HG03565 (cell line): ENCODE measurements around the gene GZMM.
"Not testable (repeated sequence)": the region's sequence is repeated elsewhere in the genome, so short reads cannot be mapped to it uniquely, and the experiment has no call there.

Experiments
- ATAC-seq: cut with Tn5 transposase; IDR thresholded peaks from one replicate; pipeline ENCODE4 v1.9.1; 2021; ENCODE audit warnings: mild to moderate bottlenecking, moderate library complexity; ENCODE audit not compliant: unreplicated experiment

The GZMM gene

GRCh38 chr19:580274-580835 is 36.5 kb downstream of the GZMM start:
- no peak for ATAC-seq

DNA sequence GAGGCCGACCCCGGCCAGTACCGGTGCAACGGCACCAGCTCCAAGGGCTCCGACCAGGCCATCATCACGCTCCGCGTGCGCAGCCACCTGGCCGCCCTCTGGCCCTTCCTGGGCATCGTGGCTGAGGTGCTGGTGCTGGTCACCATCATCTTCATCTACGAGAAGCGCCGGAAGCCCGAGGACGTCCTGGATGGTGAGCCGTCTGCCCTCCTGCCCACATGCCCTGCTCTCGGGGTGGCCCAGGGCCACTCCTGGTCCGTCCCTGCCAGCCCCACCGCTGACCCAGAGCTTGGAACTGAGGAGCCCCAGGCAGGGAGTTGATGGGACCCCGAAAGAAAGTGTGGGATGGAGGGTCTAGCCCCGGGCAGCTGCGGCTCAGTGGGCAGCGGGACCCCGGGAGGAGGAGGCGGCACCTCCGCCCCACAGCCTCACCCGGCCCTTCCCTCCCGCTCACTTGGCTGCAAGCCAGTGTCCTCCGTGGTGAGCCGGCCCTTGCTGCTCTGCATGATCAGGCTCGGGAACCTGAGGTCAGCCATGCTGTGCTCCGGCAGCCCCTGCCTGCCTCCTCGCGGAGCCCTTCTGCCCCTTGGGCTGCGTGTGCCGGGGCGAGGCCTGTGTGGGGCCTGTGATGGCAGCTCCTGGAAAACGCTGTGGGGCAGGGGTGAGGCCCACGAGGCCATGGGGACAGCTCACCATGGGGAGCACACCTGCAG is 37.7 kb downstream of the GZMM start:
- no peak for ATAC-seq

GRCh38 chr19:582497-583197 is 38.8 kb downstream of the GZMM start:
- ATAC-seq: no peak

- ATAC-seq: no peak
Measured at GRCh38 chr19:583198-583967, 39.5 kb downstream of the GZMM start.

DNA sequence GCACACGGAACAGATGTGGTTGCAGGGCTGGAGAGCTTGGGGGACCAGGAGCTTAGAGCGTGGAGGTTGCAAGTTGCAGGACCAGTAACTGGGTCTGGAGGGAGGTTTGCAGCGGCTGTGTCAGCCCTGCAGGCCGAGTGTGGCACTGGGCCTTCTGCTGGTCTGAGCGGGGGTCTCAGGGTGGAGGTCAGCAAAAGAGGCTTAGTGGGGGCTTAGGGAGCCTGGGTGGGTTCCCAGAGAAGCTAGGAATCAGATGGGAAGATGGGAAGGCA is 40.1 kb downstream of the GZMM start:
- no peak for ATAC-seq

GRCh38 chr19:584240-585001 is 40.6 kb downstream of the GZMM start:
- ATAC-seq: no peak

DNA sequence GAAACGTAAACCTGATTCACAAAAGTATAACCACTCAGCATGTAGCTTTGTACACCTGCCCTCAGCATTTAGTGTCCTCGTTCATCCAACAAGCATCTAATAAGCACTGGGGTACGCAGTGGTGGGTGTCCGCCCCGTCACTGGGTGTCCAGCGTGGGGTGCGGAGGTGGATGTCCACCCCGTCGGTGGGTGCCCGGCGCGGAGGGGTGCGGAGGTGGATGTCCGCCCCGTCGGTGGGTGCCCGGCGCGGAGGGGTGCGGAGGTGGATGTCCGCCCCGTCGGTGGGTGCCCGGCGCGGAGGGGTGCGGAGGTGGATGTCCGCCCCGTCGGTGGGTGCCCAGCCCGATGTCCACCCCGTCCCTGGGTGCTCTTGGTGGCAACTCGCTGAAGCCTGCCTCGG is 41.3 kb downstream of the GZMM start:
- not testable (repeated sequence) for ATAC-seq

GRCh38 chr19:585551-586110 is 41.8 kb downstream of the GZMM start:
- ATAC-seq: no peak

DNA sequence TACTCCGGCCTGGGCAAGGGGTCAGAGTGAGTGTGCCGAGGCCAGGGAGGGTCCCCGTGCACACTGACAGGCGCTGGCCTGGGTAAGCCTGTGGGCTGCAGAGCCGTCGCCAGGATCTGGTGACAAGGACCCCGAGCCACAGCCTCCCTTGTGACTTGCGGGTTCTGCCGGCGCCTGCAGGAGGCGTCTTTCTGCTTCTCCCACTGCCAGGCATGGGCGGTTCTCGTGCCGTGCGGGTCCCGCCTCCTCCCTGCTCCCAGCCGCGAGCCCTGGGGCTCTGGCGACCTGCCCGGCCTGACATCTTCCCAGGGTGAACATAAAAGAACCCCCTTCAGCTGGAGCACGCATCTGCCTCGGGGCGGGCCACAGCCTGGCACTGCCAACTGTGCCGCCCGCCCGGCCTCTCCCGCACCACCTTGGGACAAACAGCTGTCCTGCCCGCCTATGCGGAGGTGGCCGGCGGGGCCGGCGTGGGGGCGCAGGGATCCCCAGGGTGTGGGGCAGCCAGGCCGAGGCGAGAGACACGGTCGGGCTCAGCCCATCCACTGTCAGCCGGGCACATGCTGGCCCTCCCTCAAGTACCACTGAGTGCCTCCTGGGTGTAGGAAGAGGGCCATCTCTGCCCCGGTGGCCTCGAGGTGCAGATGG is 44.4 kb downstream of the GZMM start:
- no peak for ATAC-seq

DNA sequence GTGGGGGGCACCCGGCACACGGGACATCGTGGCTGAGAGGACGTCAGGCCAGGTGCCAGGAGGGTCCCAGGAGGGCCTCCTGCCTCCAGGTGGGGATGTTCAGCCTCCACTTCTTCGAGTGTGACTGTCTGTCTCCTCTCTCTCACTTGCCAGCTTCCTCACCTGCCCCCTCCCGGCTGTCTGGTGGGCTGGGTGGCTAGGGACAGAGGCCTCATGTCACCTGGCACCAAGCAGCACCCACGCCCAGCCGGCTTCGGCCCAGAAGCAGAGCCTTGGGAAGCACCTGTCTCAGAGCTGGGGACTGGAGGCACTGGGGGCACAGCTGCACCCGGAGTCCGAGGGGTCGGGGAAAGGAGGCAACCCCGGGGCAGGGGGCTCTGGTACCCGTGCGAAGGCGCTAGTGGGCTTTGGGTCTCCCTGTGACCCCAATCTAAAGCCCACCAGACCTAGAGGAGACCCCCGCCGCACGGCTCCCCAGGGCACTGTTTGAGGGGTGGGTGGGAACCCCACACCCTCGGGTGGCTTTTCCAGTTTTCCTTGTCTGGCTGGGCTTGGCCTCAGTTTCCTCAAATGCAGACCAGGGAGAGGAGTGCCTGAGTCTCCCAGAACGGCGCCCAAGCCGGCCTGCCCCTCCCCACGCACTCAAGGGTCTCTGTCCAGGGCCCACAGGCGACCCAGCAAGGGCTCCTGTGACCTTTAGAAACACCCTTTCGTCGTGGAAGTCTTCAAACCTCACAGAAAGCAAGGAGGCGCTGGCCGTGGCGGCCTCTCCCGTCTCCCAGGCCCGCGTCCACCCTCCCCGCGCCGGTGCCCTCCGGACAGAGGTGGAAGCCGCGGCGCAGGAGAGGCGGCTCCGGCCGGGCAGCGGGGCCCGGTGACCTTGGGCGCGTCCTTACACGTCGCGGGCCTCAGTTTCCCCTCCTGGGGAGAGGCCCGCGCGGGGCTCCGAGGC is 45.2 kb downstream of the GZMM start:
- no peak for ATAC-seq

DNA sequence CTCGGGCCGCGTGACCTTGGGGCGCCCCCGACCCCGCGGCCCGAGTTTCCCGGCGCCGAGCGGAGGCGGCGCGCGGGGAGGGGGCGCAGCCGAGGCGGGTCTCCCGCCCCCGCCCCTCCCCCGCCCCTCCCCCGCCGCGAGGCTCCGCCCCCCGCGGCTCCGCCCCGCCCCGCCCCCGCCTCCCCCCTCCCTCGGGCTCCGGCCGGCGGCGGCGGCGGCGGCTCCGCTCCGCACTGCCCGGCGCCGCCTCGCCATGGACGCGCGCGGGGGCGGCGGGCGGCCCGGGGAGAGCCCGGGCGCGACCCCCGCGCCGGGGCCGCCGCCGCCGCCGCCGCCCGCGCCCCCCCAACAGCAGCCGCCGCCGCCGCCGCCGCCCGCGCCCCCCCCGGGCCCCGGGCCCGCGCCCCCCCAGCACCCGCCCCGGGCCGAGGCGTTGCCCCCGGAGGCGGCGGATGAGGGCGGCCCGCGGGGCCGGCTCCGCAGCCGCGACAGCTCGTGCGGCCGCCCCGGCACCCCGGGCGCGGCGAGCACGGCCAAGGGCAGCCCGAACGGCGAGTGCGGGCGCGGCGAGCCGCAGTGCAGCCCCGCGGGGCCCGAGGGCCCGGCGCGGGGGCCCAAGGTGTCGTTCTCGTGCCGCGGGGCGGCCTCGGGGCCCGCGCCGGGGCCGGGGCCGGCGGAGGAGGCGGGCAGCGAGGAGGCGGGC is 46.0 kb downstream of the GZMM start, which contains the start of gene HCN2:
Gene HCN2 (plus strand): TSS at position 189 of the 703 bp plus-strand sequence. CDS start 65 bp downstream, at position 254.
- ATAC-seq: no peak

DNA sequence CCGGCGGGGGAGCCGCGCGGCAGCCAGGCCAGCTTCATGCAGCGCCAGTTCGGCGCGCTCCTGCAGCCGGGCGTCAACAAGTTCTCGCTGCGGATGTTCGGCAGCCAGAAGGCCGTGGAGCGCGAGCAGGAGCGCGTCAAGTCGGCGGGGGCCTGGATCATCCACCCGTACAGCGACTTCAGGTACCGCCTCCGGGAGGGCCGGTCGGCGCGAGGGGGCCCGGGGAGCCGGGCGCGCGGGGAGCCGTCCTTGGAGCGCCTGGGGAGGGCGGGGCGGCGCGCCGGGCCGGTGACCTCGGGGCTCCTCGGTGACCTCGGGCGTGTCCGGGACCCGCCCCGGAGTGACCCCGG is 46.5 kb downstream of the GZMM start:
- no peak for ATAC-seq

DNA sequence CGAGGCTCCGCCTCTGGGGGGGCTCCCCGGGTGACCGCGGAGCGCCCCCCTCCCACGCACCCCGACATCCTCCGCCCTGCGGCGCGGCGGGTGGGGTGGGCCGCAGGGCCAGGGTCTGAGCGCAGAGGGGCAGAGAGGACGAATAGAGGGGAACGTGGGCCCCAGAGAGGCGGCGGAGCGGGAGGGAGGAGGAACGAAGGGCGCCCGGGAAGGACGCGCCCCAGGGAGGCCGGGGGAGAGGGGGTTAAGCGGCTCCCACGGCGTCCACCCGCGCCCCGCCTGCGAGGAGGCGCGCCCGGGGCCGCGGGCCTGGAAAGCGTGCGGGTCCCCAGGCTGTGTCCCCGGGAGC is 46.9 kb downstream of the GZMM start:
- no peak for ATAC-seq

DNA sequence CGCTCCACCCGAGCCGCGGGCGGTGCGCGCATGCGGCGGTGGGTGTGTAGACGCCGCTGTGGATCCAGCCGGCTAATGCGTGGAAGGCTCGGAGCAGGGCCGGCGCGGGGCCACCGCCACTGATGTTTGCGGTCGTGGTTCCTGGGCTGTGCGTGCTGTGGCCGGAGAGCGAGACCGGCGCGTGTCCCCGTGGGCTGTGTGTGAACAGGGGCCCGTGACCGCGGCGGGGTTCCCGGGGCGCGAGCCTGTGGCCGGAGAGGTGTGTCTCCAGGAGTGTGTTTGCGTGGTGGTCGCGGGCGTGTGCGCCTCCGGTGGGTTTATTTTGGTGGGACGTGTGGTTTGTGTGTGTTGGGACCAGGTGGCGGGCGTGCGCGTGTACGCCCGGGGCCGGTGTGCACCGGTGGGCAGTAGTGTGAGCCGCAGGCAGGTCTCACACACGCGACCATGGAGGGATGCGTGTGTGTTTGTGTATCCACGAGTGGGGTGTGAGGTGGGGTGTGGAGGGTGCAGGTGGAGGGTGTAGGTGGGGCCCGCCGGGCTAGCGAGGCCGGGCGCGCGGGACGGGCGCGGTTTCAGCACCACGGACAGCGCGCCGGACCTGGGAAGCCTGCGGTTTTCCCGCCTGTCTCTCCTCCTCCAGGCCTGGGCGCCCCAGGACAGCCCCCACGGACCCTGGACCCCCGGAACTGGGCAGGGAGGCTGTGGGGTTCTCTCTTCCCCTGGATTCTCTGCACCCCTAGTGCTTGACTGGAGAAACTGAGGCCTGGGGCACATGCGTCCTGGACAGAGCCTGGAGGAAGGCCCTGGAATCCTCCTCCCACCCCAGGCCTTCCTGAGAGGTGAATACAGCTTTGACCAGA is 47.5 kb downstream of the GZMM start:
- no peak for ATAC-seq

DNA sequence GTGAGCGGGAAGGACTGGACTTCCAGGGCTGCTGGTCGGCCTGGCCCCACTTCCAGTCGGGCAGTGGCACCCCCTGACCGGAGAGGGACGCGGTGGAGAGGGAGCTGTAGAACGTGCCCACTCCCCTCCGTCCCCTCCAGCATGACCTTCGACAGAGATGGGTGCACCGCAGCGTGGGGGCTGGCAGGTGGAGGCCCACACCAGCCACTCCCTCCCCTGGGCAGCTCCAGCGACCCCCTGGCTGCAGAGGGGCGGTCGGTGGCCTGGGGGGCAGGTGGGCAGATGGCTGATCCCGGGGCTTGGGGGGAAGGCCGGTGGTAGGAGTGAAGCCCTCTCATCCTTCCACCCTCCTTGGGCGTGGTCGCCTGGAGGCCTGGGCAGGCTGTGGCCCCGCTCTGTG is 48.2 kb downstream of the GZMM start:
- ATAC-seq: no peak

GRCh38 chr19:593055-593454 is 49.2 kb downstream of the GZMM start:
- ATAC-seq: no peak

- no peak for ATAC-seq
Measured at GRCh38 chr19:593505-593904, 49.7 kb downstream of the GZMM start.
